Activated T-helper 1 cell treated with Interleukin-2 at 50 U/mL for 16 hours (primary cell): ENCODE data around the gene EHD2.
"Not testable (repeated sequence)": the region's sequence is repeated elsewhere in the genome, so short reads cannot be mapped to it uniquely, and the experiment has no call there.

ENCODE experiments used
- DNase-seq: peaks from one replicate; pipeline ENCODE4 v3.0.0-alpha.2; 2020; ENCODE audit warnings: low read depth

Gene EHD2

GRCh38 chr19:47749326-47749725, 36.1 kb downstream of the EHD2 start:
- DNase-seq, result no peak

GRCh38 chr19:47750752-47751151, 37.5 kb downstream of the EHD2 start:
- DNase-seq, result no peak

GRCh38 chr19:47752440-47753211, 39.4 kb downstream of the EHD2 start:
- DNase-seq, result no peak

GRCh38 chr19:47754206-47755064, 41.2 kb downstream of the EHD2 start:
- no peak for DNase-seq

GRCh38 chr19:47755065-47755761, 42.0 kb downstream of the EHD2 start:
- DNase-seq, result no peak

- no peak for DNase-seq
Observed at GRCh38 chr19:47755762-47756626, 42.8 kb downstream of the EHD2 start.

- DNase-seq, result no peak
Observed at GRCh38 chr19:47756627-47756929, 43.4 kb downstream of the EHD2 start.

GRCh38 chr19:47756953-47757608, 43.9 kb downstream of the EHD2 start:
- no peak for DNase-seq

- no peak for DNase-seq
Observed at GRCh38 chr19:47757617-47758442, 44.6 kb downstream of the EHD2 start.

- DNase-seq, result no peak
Observed at GRCh38 chr19:47758443-47758804, 45.2 kb downstream of the EHD2 start.

- no peak for DNase-seq
Observed at GRCh38 chr19:47760632-47760999, 47.4 kb downstream of the EHD2 start.

GRCh38 chr19:47761566-47761965, 48.3 kb downstream of the EHD2 start:
- no peak for DNase-seq

GRCh38 chr19:47762151-47762550, 48.9 kb downstream of the EHD2 start:
- DNase-seq, result no peak

GRCh38 chr19:47762615-47763308, 49.5 kb downstream of the EHD2 start:
- no peak for DNase-seq

- not testable (repeated sequence) for DNase-seq
Observed at GRCh38 chr19:47764705-47765104, 51.5 kb downstream of the EHD2 start.

- no peak for DNase-seq
Observed at GRCh38 chr19:47765523-47766358, 52.5 kb downstream of the EHD2 start.

GRCh38 chr19:47766359-47766620, 53.1 kb downstream of the EHD2 start:
- no peak for DNase-seq

- no peak for DNase-seq
Observed at GRCh38 chr19:47766670-47767069, 53.4 kb downstream of the EHD2 start.

- DNase-seq, result no peak
Observed at GRCh38 chr19:47767349-47767748, 54.1 kb downstream of the EHD2 start.
